ENCODE data around the gene SH3GL2.

SH3GL2 gene

DNA sequence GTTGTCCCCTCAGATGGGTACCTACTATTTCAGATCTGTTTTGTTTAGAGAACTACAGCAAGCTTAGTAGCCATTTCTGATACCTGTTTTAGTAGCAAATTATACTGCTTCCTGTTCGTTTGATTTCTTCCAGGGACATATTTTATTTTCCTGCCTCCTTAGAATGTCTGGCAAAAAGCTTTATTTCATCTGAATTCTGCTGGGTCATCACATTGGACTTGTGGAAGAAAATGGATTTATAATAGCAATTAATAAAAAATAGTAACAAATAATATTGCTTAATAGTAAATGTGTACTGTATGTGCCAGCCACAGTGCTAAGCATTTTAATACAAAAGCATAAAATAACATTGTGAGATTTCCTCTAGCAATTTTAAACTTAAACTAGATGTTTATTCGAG, 79.4 kb downstream of the SH3GL2 start:
- no peak for DNase-seq (ENCODE audit: low read depth, low spot score)

DNA sequence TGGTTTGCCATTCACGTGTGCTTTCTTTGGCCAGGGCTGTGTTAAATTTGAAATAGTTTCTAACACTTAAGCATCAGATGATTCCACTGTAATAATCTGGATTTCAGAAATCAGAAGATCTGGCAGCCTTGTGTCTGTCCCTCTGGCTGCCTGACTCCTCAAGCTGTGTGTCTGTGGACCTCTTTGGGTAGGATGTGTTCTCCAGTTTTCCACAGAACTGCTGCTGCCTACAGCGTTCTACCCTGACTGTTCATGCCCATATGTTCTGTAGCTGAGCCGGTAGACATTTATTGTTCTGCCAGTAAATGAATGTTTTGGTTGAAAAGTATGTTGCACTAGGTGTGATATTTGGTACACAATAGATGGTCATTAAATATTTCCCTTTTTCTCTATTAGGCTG, 81.3 kb downstream of the SH3GL2 start:
- DNase-seq (ENCODE audit: low read depth, low spot score): no peak

DNA sequence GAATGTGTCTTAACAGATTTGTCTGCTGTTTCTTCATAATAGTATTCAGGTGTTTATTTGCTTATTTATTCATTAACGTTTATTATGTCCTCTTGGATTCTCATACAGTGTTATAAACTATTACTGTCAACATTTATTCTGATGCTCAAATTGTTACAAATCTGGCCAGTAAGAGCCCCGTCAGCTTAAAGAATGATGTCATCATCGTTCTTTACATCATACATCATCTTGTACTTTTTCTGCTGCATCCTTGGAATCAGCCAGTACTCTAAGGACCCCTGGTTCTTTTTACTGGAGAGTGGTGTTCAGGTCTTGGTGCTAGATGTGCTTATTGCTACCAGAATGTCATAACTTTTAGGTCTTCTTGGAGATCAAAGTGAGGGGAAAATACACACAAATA, 86.6 kb downstream of the SH3GL2 start:
- DNase-seq (ENCODE audit: low read depth, low spot score): no peak

DNA sequence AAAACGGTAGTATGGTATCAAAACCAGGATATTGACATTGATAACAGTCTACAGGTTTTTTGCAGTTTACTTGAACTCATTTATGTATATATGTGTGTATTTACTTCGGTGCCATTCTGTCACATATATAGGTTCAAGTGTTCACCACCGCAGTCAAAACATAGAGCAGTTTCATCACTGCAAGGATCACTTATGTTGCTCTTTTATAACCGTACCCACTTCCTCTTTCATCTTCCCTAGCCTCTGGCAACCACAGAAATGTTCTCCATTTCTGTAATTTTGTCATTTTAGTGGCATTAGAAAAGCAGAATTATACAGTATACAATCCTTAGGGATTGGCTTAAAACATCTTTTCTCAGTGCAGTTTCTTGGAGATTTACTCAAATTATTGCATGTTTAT, 90.3 kb downstream of the SH3GL2 start:
- DNase-seq (ENCODE audit: low read depth, low spot score): no peak

DNA sequence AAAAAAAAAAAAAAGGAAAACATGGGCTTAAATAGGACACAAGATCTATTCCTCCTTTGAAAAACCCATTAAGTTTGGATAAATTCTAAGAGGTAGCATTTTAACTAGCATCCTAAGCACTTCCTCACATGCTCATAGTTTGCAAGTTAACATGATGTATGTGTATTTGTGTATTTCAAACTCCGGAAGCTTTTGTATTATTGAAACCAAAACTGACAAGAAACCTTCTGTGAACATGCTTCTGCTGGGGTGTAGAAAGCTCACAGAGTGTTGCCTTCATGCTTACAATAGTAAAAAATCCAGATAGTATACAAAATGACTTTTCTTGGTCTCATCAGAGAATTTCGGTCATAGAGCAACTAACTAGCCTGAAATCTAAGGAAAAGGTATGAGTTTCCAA, 103.8 kb downstream of the SH3GL2 start:
- no peak for DNase-seq (ENCODE audit: low read depth, low spot score)

DNA sequence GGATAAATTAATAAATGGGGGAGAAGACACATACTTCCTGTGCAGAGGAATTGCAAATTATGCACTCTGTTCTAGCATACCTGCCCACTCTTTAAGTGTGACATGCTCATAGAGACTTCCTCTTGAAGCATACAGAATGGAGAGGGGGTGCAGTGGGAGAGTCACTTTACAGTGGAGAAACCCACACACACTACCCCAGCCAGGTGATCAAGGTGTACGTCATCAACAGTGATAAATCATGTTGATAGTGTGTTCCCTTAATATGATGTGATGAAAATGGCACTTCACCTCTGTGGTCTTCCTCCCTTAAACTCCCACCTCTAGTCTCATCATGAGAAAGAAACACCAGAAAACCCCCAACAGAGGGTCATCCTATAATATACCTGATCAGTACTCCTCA, 110.0 kb downstream of the SH3GL2 start:
- DNase-seq (ENCODE audit: low read depth, low spot score): no peak

DNA sequence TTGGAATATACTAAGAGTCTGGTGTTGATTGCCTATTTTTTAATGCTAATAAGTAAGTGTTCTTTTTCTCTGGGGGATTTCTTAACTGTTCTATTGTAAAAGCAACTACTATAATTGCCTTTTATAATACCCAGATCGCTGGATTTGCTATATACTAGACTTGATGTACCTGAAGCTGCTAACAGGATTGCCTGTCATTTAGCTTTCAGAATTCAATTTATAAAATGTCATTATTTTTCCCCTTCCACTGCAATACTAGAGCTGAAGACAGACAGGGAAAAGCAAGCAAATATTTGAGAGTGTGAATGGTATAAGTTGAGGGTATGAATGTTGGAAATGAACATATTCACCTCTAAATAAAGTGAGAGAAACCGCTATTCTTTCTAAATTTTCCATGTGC, 115.5 kb downstream of the SH3GL2 start:
- DNase-seq (ENCODE audit: low read depth, low spot score): no peak

DNA sequence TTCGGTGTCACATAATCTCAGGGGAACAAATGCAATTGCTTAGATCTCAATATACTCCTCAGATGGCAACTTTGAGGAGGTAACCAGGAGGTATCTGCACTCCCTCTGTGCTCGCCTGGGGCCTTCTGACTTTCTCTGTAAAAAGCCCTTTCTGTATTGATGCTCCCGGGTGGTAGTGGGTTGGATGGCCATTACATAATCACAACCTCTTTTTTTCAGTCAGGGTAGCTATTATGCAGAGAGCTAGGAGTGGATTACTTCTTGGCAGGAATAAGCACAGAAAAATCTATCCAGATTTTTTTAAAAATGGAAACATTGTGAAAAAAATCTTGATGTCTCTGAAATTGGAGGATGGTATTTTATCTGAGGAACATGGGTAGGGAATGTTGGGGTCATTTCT, 116.6 kb downstream of the SH3GL2 start:
- no peak for DNase-seq (ENCODE audit: low read depth, low spot score)

DNA sequence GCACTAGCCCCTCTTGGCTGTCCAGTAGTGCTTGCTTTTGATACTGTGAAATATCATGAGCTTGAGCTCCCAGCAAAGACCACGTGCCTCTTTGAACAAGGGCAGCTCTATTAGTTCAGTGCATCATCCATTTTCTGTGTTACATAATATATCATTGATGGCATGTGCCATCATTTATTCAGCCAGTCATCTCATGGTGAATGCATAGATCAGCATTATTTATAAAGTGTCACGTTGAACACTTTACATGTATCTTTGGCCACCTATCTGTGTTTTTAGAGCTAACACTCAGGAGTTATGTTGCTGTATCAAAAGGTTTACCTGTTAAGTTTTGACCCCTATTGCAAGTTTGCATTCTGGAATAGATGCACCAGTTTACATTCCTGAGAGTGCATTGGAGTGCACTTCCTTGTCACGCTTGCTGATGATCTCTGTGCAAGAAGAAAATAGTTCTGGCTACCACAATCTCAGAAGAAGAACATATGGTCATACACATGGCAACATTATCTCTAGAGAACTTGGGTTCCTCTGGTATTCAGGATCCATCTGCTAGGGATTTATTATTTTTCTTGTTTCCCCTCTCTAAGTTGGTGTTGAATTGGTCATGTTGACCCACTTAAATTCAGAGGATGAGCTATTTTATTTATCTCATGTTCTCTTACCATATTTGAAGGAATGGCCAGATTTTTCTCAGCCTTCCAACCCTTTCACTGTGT, 120.9 kb downstream of the SH3GL2 start:
- no peak for DNase-seq (ENCODE audit: low read depth, low spot score)

DNA sequence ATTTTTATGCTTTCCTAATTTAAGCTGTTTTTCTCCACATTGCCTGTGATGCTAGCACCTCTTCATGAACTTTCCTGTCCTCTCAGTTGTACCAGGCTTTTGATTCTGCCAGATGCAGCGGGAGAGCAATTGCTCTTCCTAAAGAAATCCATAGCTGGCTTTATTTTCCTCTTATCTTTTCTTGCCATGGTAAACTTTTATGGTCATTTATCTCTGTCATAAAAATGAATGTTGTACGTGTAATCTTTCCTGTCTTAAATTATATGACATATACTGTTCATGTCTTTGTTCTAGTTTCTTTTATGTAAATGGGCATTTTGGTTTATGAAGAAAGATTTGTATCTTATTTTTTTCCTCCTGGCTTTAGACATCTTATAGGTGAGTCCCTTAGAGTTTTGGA, 127.5 kb downstream of the SH3GL2 start:
- DNase-seq (ENCODE audit: low read depth, low spot score): no peak

DNA sequence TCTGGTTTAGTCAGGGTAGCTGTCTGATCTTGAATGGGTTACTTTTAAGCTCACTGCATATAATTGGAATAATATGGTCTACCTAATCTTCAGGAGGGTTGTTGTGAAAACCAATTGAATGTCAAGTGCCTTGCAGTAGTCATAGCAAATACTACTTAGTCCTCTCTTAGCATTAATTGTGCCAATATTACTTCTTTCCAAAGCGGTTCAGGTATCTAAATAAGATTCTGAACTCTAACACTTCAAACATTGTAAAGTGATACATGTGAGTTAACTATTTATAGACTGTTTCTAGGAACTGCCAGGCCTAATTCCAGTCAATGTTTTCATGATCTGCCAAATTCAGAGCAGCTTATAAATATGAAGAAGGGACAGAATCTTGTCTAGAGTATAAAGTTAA, 140.2 kb downstream of the SH3GL2 start:
- DNase-seq (ENCODE audit: low read depth, low spot score): no peak

DNA sequence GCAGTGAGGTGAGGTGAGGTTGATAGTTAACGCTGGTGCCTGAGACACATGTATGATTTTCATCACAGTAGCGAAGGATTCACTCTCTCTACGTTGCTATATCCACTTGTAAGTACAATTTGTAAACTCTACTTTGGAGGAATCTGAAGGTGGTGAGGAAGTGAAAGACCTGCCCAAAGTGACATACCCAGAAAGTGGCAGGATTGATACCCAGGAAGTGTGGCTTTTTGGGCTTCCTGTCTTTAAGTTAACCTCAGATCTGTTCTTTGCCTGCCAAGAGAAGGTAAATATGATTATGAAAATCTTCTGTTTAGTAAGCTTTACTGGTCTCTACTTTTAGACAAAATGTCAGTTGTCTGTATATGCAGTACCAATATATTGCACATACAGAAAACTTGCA, 143.1 kb downstream of the SH3GL2 start:
- DNase-seq (ENCODE audit: low read depth, low spot score): no peak

DNA sequence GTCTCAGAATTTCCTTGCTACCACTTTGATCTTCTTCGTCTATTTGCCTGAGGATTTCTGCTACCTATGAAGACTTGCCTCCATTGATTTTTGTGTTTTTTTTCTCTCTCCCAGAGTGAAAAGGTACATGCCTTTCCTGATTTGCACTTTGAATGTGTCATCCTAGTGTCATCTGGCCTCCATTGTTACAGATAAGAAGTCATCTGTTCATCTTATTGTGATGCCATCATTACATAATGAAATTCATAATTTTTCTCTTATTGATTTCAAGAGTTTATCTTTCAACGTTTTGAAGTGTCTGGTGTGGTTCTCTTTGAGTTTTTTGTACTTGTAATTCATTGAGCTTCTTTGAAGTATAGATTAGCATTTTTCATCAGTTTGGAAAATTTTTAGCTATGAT, 144.8 kb downstream of the SH3GL2 start:
- DNase-seq (ENCODE audit: low read depth, low spot score): no peak

DNA sequence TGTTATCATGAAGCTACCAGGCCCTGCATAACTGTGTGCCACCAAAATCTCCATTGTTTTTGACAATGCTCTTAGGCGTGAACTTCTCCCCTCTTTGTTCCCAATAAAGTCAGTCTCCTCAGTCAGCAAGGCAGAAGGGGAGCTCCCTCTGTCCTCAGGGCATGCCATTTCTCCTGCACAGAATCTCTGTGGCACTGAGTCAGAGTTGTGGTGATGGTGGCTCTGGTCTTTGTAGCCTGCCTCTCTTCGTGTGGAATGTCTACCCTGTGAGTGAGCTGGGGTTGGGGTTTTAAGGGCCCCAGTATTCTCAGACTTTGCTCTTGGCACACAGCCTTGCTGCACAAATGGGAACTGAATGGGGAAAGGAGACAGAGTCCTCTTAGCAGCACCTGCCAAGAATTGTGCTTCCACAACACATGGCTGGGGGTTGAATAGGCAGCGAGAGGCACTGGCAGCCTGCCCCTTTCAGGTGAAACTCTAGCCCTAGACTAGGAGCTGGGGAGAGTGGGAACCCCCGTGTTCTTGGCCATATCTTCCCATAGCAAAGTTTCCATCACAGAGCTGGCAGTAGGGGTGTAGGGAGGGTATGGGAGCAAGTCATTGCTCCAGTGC, 146.6 kb downstream of the SH3GL2 start:
- DNase-seq (ENCODE audit: low read depth, low spot score): no peak

DNA sequence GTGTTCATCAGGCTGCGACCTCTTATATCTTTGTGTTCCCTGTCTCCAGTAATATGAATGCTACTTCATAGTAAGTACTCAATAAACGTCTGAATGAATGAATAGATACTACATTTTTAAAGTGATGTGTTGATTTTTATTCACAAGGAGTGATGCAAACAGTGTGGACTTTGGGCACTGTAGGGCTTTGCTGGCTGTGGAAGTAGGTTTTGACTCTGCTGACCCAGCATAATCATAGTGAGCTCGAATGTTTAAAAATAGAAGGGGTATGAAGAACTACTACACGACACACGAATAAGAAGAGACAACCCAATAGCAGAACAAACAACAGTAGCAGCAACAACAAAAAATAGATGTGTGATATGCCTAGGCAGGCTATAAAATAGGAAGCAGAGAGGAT, 147.4 kb downstream of the SH3GL2 start:
- no peak for DNase-seq (ENCODE audit: low read depth, low spot score)

DNA sequence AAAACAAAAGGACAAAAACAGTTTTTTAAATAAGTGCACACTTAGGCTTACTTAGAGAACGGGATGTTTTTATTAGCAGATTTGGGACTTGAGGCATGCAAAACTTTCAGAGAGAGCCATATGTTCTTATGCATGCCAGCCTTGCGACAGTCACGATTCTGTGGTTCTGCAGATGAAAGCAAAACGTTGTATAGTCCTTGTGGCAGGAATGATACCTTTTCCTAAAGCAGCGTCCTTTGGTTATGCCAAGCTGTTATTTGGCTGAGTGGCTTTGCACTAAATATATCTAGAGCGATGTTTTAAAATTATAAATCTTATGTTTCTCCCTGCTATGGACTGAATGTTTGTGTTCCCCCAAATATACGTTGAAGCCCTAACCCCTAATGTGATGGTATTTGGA, 152.0 kb downstream of the SH3GL2 start:
- no peak for DNase-seq (ENCODE audit: low read depth, low spot score)

DNA sequence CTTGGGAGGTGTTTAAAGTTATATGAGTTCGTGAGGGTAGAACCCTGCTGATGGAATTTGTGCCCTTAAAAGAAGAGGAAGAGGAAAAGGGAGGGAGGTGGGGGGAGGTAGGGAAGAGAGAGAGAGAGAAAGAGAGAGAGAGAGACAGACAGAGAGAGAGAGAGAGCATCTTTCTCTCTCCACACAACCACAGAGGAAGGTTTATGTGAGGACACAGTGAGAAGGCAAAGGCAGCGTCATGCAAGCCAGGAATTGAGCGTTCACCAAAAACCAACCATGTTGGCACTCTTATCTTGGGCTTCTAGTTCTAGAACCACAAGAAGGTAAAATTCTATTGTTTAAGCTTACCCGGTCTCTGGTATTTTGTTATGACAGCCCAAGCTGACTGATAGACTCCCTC, 152.4 kb downstream of the SH3GL2 start:
- DNase-seq (ENCODE audit: low read depth, low spot score): no peak

DNA sequence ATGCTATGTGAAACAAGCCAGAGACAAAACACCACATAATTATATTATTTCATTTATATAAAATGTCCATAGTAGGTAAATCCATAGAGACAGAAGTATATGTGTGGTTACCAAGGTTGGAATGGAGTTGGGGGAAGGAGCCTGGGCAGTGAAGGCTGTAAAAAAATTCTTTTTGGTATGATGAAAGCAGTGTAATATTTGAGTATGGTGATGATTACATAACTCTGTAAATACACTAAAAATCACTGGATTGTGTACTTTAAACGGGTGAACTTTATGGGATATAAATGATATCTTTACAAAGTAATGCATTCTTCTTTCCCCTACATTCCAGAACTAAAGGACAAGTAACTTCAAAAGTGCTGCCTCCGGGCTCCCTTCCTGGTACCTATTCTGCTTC, 155.8 kb downstream of the SH3GL2 start:
- DNase-seq (ENCODE audit: low read depth, low spot score): no peak

DNA sequence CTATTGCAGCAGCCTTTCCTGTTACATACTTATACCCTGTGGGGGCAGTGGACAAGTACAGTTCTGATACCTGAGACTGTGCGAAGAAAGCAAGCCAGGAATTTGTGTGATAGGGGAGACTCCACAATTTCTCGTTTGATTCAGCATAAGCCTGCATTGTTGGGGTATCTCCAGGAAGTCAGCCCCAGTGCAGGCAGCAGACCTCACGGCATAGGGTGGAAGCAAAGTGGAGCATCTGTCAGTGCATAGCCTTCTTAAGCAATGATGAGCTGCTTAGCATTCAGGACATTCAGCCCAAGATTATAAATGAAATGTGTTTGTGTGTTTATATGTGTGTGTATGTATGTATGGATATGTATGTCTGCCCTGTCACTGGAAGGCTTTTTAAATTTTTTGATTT, 157.0 kb downstream of the SH3GL2 start:
- DNase-seq (ENCODE audit: low read depth, low spot score): no peak

DNA sequence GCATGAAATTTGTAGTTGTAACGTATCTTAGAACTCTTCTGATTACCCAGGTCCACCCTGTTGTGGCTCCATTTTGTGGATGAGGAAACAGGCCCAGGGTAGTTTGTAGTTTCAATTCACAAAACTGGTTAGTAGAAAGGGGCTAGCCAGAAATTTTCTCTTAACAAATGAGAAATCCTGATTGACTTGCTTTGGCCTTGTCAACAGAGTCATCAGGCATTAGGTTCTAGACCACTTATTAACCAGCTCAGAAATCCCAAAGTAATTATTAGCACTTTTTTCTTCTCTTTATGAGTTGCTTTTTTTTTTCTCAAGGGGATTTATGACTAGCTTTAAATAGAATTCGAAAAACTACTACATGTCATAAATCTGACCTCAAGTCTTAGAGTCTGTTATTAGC, 160.2 kb downstream of the SH3GL2 start:
- DNase-seq (ENCODE audit: low read depth, low spot score): no peak

DNA sequence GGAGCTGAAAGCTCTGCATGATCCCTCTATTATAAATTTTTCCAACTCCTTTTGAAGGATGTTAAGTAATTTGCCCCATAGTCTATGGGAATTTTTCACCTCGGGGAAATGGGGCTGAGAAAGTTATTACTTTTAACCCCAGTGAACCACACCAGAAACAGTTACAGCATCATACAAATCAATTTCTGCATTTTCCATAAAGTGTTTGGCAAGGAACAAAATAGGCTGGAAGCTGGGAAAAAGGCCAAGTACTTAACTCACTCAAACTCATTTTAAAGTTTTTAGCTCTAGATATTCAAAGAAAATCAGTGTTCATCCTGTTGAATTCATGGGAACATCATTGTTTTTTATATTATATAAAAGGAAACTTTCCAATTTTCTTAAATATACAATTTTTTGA, 160.9 kb downstream of the SH3GL2 start:
- DNase-seq (ENCODE audit: low read depth, low spot score): no peak

DNA sequence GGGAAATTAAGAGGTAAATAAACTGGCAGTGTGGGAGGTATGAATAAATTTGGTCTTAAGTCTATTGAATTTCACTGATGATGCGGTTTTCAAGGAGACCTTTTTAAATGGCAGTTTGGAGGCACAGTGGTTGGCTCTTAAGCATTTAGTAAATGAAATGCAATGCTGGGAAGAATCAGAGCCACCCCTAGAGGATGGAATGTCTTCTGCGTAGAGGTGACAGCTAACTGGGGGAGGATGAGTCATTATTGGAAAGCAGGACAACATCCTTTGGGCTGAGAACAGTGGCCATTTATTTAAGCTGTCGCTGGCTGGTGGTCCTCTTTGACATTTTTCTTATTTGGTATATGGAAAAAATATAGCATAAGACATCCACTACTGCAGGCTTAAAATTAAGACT, 163.2 kb downstream of the SH3GL2 start:
- DNase-seq (ENCODE audit: low read depth, low spot score): peak; percentile 11

DNA sequence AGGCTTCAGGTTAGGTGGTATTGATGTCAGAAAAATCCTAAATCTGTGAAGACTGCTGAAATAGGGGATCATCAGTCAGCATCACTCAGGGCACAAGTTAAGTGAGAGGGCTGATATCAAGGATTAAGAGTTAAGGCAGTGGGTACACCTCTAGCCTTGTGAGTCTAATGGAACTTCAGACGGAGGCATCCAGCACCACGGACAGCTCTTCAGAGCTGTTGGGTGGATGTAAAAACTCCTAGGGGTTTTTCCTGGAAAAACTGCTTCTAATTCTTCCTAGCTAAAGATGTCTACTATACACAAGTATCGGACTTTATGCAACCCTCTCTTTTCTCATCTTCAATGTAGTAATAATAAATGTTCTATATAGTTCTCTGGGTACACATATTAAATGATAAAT, 165.9 kb downstream of the SH3GL2 start:
- peak; percentile 71 for DNase-seq (ENCODE audit: low read depth, low spot score)

DNA sequence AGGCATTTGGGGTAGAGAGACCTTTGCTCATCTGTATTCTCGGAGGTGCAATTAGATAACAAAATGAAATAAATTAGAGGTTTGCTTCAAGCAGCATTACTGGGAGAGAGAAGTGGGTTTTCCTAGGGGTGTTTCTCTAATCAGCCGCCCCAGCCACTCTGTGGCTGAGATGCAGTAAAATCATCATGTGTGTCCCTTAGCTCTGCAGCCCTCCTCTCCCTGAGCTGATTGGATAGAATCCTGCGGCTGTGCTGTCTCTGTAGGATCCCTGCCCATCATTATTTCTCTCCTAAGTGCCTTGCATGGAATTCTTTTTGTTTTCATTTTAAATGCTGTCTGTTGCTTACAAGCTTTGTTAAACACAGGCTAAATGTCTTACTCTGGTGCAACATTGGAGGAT, 171.4 kb downstream of the SH3GL2 start:
- no peak for DNase-seq (ENCODE audit: low read depth, low spot score)

Measured in astrocyte of the hippocampus (primary cell).